Mesenchymal stem cell (in vitro differentiated cells and primary cell): Measurements from ENCODE around the gene PRDX6.

Source experiments
- DNase-seq: peaks from one replicate; pipeline ENCODE4 v3.0.0-alpha.2; 2013
- H2AFZ ChIP-seq: one replicate; pipeline ENCODE4 v1.6.1; 2013; ENCODE audit warnings: low read depth, mild to moderate bottlenecking, control low read depth, inconsistent platforms, low read length, moderate library complexity
- H2AK5ac ChIP-seq: 2 replicates; pipeline ENCODE4 v1.6.1; 2013; ENCODE audit warnings: low read length, moderate library complexity, mild to moderate bottlenecking, inconsistent platforms; ENCODE audit not compliant: severe bottlenecking
- H2BK120ac ChIP-seq: one replicate; pipeline ENCODE4 v1.6.1; 2013; ENCODE audit warnings: low read depth, mild to moderate bottlenecking, inconsistent platforms, low read length, moderate library complexity
- H2BK12ac ChIP-seq, 2 experiments: one replicate each; pipeline ENCODE4 v1.6.1; 2013; ENCODE audit warnings: inconsistent platforms in 2 of 2, low read length in 2 of 2, mild to moderate bottlenecking in 2 of 2, moderate library complexity in 2 of 2, control low read depth in 1 of 2
- H2BK15ac ChIP-seq: one replicate; pipeline ENCODE4 v1.6.1; 2013; ENCODE audit warnings: mild to moderate bottlenecking, low read depth, inconsistent platforms; ENCODE audit not compliant: poor library complexity, severe bottlenecking
- H2BK5ac ChIP-seq: 2 replicates; pipeline ENCODE4 v1.6.1; 2013; ENCODE audit warnings: low read depth, mild to moderate bottlenecking, low read length, control low read depth, inconsistent platforms; ENCODE audit not compliant: poor library complexity, severe bottlenecking
- H3K14ac ChIP-seq, 2 experiments: one replicate each; pipeline ENCODE4 v1.6.1; 2013; ENCODE audit warnings: inconsistent platforms in 2 of 2, low read length in 2 of 2, control low read depth in 1 of 2, mild to moderate bottlenecking in 1 of 2, moderate library complexity in 1 of 2
- H3K18ac ChIP-seq, 2 experiments: one replicate each; pipeline ENCODE4 v1.6.1; 2013; ENCODE audit warnings: inconsistent platforms in 2 of 2, low read length in 2 of 2, control low read depth in 1 of 2, low read depth in 1 of 2, mild to moderate bottlenecking in 1 of 2
- H3K23ac ChIP-seq, 2 experiments: one replicate each; pipeline ENCODE4 v1.6.1; 2013; ENCODE audit warnings: inconsistent platforms in 2 of 2, low read length in 2 of 2, mild to moderate bottlenecking in 2 of 2, moderate library complexity in 2 of 2, control low read depth in 1 of 2
- H3K27ac ChIP-seq: 2 replicates; pipeline ENCODE4 v1.5.1; 2013; ENCODE audit warnings: mild to moderate bottlenecking, moderate library complexity, low read length, control low read depth, inconsistent platforms; ENCODE audit not compliant: poor library complexity, severe bottlenecking
- H3K27me3 ChIP-seq, 2 experiments: 2 replicates each; pipeline versions ENCODE4 v1.6.1 to v1.7.0; 2013; ENCODE audit warnings: low read length in 2 of 2, mild to moderate bottlenecking in 2 of 2, moderate library complexity in 2 of 2, control low read depth in 1 of 2, inconsistent platforms in 1 of 2; ENCODE audit not compliant: control insufficient read depth in 1 of 2, insufficient read depth in 1 of 2
- H3K36me3 ChIP-seq, 2 experiments: 2 replicates each; pipeline versions ENCODE4 v1.6.1 to v1.7.0; 2013; ENCODE audit warnings: low read length in 2 of 2, control low read depth in 1 of 2, inconsistent platforms in 1 of 2, low read depth in 1 of 2, mild to moderate bottlenecking in 1 of 2; ENCODE audit not compliant: insufficient read depth in 2 of 2, control insufficient read depth in 1 of 2
- H3K4ac ChIP-seq, 2 experiments: one replicate each; pipeline ENCODE4 v1.6.1; 2013; ENCODE audit warnings: inconsistent platforms in 2 of 2, low read length in 2 of 2, mild to moderate bottlenecking in 2 of 2, moderate library complexity in 2 of 2, control low read depth in 1 of 2, low read depth in 1 of 2
- H3K4me1 ChIP-seq: 2 replicates; pipeline ENCODE4 v1.6.1; 2013; ENCODE audit warnings: low read depth, low read length, control low read depth; ENCODE audit not compliant: control insufficient read depth, insufficient read depth
- H3K4me2 ChIP-seq: 2 replicates; pipeline ENCODE4 v1.6.1; 2013; ENCODE audit warnings: low read length, mild to moderate bottlenecking, inconsistent platforms; ENCODE audit not compliant: poor library complexity, severe bottlenecking
- H3K4me3 ChIP-seq, 2 experiments: 2 replicates each; pipeline versions ENCODE4 v1.5.1 to v1.7.0; 2013; ENCODE audit warnings: low read length in 2 of 2, mild to moderate bottlenecking in 2 of 2, control low read depth in 1 of 2, low read depth in 1 of 2; ENCODE audit not compliant: insufficient read depth in 1 of 2
- H3K79me1 ChIP-seq: replicated peaks from 2 replicates; pipeline ENCODE4 v1.6.1; 2013; ENCODE audit warnings: mild to moderate bottlenecking, control low read depth, low read length, inconsistent platforms; ENCODE audit not compliant: poor library complexity, severe bottlenecking
- H3K9ac ChIP-seq: 2 replicates; pipeline ENCODE4 v1.7.0; 2013; ENCODE audit warnings: mild to moderate bottlenecking, low read length, moderate library complexity
- H3K9me3 ChIP-seq: 2 replicates; pipeline ENCODE4 v1.7.0; 2013; ENCODE audit warnings: mild to moderate bottlenecking, low read length; ENCODE audit not compliant: control insufficient read depth
- H4K8ac ChIP-seq: one replicate; pipeline ENCODE4 v1.6.1; 2013; ENCODE audit warnings: inconsistent platforms, mild to moderate bottlenecking, low read length, moderate library complexity
- H4K91ac ChIP-seq: one replicate; pipeline ENCODE4 v1.6.1; 2013; ENCODE audit warnings: mild to moderate bottlenecking, low read length, inconsistent platforms
- WGBS: methylation state at CpG from one replicate; pipeline ENCODE4 v1.1.7; 2013; ENCODE audit warnings: mixed read lengths; 5-methylcytosine and 5-hydroxymethylcytosine counted together

Gene PRDX6

GRCh38 chr1:173476197-173476664, 904 bp upstream of the PRDX6 start:
- Histone ChIP-seq H3K4ac (no peak overlapping the region), H3K36me3 (peaks cover 0 to 13% of the 10 kb centered on the region in 2 experiments), H2BK120ac (no peak overlapping the region), H4K91ac (peak overlapping the region; percentile 12), H2AK5ac (no peak overlapping the region), H3K23ac (no peak overlapping the region), H3K27me3 (no peaks in the 10 kb centered on the region), H3K27ac (peak overlapping the region; percentile 64), H2BK12ac (no peak overlapping the region), H3K79me1 (peaks cover 10% of the 10 kb centered on the region), H2AFZ (no peak overlapping the region), H3K4me2 (peak overlapping the region; percentile 82), H4K8ac (no peak overlapping the region), H2BK5ac (no peak overlapping the region), H3K18ac (peak overlapping the region in 1 of 2 experiments; percentile 97), H3K9ac (peak overlapping the region; percentile 88), H3K14ac (no peak overlapping the region), H3K9me3 (no peaks in the 10 kb centered on the region), H3K4me3 (peak overlapping the region; percentile 63 to 87), H3K4me1 (peaks cover 3% of the 10 kb centered on the region), H2BK15ac (peak overlapping the region; percentile 26)
- no peak for DNase-seq
- WGBS: 19% methylated on average over 3 of the region's 5 CpGs

GRCh38 chr1:173476665-173477285, 360 bp upstream of the PRDX6 start:
- peak overlapping the region; percentile 75 for H2BK5ac ChIP-seq
- peak overlapping the region in 1 of 2 experiments; percentile 96 for H3K14ac ChIP-seq
- peak overlapping the region; percentile 98 for H3K9ac ChIP-seq
- peak overlapping the region; percentile 87 for H2BK120ac ChIP-seq
- WGBS: under 1% methylated on average over 12 of the region's 62 CpGs
- H3K9me3 ChIP-seq: no peaks in the 10 kb centered on the region
- H3K36me3 ChIP-seq: peaks cover 0 to 18% of the 10 kb centered on the region in 2 experiments
- H2AFZ ChIP-seq: peak overlapping the region; percentile 96
- H3K23ac ChIP-seq: peak overlapping the region in 1 of 2 experiments; percentile 93
- peak overlapping the region; percentile 87 to 99 for H3K4me3 ChIP-seq
- peak; percentile 91 for DNase-seq
- H3K18ac ChIP-seq: peak overlapping the region; percentile 97 to 100
- H3K27ac ChIP-seq: peak overlapping the region; percentile 64
- H3K27me3 ChIP-seq: no peaks in the 10 kb centered on the region
- H2BK15ac ChIP-seq: peak overlapping the region; percentile 9
- peak overlapping the region; percentile 86 to 95 for H3K4ac ChIP-seq
- peak overlapping the region; percentile 79 for H4K8ac ChIP-seq
- peak overlapping the region; percentile 87 for H4K91ac ChIP-seq
- peaks cover 3% of the 10 kb centered on the region for H3K4me1 ChIP-seq
- H3K4me2 ChIP-seq: peak overlapping the region; percentile 82
- H2BK12ac ChIP-seq: peak overlapping the region; percentile 25 to 96
- H2AK5ac ChIP-seq: no peak overlapping the region
- H3K79me1 ChIP-seq: peaks cover 11% of the 10 kb centered on the region

- 0% methylated on average over 8 of the region's 9 CpGs for WGBS
- H3K4me2 ChIP-seq: peak overlapping the region; percentile 86
Measured at GRCh38 chr1:173478094-173478674, 1.0 kb downstream of the PRDX6 start.

GRCh38 chr1:173479649-173480048, 2.5 kb downstream of the PRDX6 start:
- peaks cover 2% of the 10 kb centered on the region for H3K4me1 ChIP-seq
- no peak overlapping the region for H4K91ac ChIP-seq
- H3K4me2 ChIP-seq: peak overlapping the region; percentile 58
- no peak overlapping the region for H3K14ac ChIP-seq
- H3K79me1 ChIP-seq: peaks cover 10% of the 10 kb centered on the region
- H3K9ac ChIP-seq: peak overlapping the region; percentile 98
- no peak overlapping the region for H2BK5ac ChIP-seq
- H3K27me3 ChIP-seq: no peaks in the 10 kb centered on the region
- WGBS: 87% methylated on average over 4 of the region's 4 CpGs
- H3K18ac ChIP-seq: no peak overlapping the region
- peaks cover 3 to 44% of the 10 kb centered on the region in 2 experiments for H3K36me3 ChIP-seq
- H2AK5ac ChIP-seq: no peak overlapping the region
- no peaks in the 10 kb centered on the region for H3K9me3 ChIP-seq
- no peak overlapping the region for H2BK120ac ChIP-seq
- H2BK12ac ChIP-seq: no peak overlapping the region
- peak; percentile 45 for DNase-seq
- no peak overlapping the region for H3K4ac ChIP-seq
- H3K23ac ChIP-seq: no peak overlapping the region
- peak overlapping the region; percentile 14 for H2AFZ ChIP-seq
- no peak overlapping the region for H4K8ac ChIP-seq
- H3K4me3 ChIP-seq: peak overlapping the region in 1 of 2 experiments; percentile 88
- no peak overlapping the region for H3K27ac ChIP-seq
- no peak overlapping the region for H2BK15ac ChIP-seq

More at GRCh38 chr1:173478094-173478674, 1.0 kb downstream of the PRDX6 start:
- peaks cover 3% of the 10 kb centered on the region for H3K4me1 ChIP-seq
- peak; percentile 75 for DNase-seq
- H3K36me3 ChIP-seq: peaks cover 0 to 32% of the 10 kb centered on the region in 2 experiments
- no peaks in the 10 kb centered on the region for H3K9me3 ChIP-seq
- no peak overlapping the region for H2AFZ ChIP-seq
- no peak overlapping the region for H4K91ac ChIP-seq
- H2BK15ac ChIP-seq: no peak overlapping the region
- peak overlapping the region; percentile 88 to 99 for H3K4me3 ChIP-seq
- no peak overlapping the region for H2AK5ac ChIP-seq
- peaks cover 10% of the 10 kb centered on the region for H3K79me1 ChIP-seq
- peak overlapping the region; percentile 3 for H2BK5ac ChIP-seq
- H3K9ac ChIP-seq: peak overlapping the region; percentile 98
- peak overlapping the region; percentile 98 for H3K18ac ChIP-seq
- H2BK120ac ChIP-seq: no peak overlapping the region
- peak overlapping the region; percentile 90 for H4K8ac ChIP-seq
- H3K14ac ChIP-seq: no peak overlapping the region
- no peak overlapping the region for H3K23ac ChIP-seq
- H3K27me3 ChIP-seq: no peaks in the 10 kb centered on the region
- H2BK12ac ChIP-seq: no peak overlapping the region
- H3K27ac ChIP-seq: peak overlapping the region; percentile 12
- peak overlapping the region; percentile 0 to 98 for H3K4ac ChIP-seq
